LNCaP clone FGC (cell line): ENCODE data around the gene WDR37.
"Not testable (repeated sequence)": the region's sequence is repeated elsewhere in the genome, so short reads cannot be mapped to it uniquely, and the experiment has no call there.

Source experiments
- DNase-seq: peaks from one replicate; pipeline ENCODE4 v3.0.0-alpha.2; 2011; ENCODE audit warnings: low read depth
- H3K4me3 ChIP-seq: 2 replicates; pipeline ENCODE4 v1.5.1; 2011; ENCODE audit warnings: mild to moderate bottlenecking, low read depth, low read length, control low read depth
- TF ChIP-seq, protein P1 (sequence below): IDR thresholded peaks from 2 replicates; pipeline ENCODE4 v1.5.1; 2012; ENCODE audit warnings: mild to moderate bottlenecking; ENCODE audit not compliant: control insufficient read depth, insufficient read depth; ENCODE audit errors: extremely low read depth

WDR37 gene

GRCh38 chr10:1026578-1026977 lies 29.6 kb upstream of the WDR37 start:
- no peak overlapping the region for H3K4me3 ChIP-seq
- TF ChIP-seq, protein P1, sequence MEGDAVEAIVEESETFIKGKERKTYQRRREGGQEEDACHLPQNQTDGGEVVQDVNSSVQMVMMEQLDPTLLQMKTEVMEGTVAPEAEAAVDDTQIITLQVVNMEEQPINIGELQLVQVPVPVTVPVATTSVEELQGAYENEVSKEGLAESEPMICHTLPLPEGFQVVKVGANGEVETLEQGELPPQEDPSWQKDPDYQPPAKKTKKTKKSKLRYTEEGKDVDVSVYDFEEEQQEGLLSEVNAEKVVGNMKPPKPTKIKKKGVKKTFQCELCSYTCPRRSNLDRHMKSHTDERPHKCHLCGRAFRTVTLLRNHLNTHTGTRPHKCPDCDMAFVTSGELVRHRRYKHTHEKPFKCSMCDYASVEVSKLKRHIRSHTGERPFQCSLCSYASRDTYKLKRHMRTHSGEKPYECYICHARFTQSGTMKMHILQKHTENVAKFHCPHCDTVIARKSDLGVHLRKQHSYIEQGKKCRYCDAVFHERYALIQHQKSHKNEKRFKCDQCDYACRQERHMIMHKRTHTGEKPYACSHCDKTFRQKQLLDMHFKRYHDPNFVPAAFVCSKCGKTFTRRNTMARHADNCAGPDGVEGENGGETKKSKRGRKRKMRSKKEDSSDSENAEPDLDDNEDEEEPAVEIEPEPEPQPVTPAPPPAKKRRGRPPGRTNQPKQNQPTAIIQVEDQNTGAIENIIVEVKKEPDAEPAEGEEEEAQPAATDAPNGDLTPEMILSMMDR, result no peak
- DNase-seq, result no peak

DNA sequence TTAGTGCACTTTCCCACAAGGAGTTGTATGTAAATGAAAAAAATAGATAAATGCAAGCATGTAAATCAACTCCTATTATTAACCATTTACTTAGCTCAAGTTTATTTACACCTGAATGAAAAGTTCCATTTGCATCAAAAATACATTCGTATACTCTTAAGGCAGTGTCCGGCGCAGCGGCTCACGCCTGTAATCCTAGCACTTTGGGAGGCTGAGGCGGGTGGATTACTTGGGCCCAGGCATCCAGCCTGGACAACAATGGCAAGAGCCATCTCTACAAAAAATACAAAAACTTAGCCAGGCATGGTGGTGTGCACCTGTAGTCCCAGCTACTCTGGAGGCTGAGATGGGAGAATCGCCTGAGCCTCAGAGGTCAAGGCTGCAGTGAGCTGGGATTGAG lies 26.3 kb upstream of the WDR37 start:
- no peak overlapping the region for H3K4me3 ChIP-seq
- no peak for DNase-seq
- TF ChIP-seq, protein P1, result no peak

GRCh38 chr10:1033601-1034000 lies 22.6 kb upstream of the WDR37 start:
- TF ChIP-seq, protein P1, result no peak
- DNase-seq, result no peak
- no peak overlapping the region for H3K4me3 ChIP-seq

DNA sequence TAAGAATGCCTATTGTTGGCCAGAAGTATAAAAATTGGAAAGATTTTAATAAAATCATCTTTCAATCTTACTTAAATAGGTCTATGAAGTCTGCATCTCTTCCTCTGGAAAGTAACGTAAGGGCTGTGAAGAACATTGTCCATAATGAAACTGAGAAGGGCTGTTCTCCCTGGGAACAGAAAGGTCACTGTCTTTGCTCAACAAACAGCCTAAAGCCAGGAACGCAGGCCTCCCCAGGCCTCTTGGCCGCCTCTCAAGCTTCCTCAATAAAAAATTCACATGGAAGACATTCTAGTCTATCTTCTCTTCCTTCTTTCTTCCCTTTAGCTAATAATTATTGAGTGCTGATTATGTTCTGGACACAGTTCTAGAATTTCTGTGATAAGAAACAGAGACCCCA lies 21.4 kb upstream of the WDR37 start:
- TF ChIP-seq, protein P1, result no peak
- DNase-seq, result peak; percentile 72
- H3K4me3 ChIP-seq, result no peak overlapping the region

DNA sequence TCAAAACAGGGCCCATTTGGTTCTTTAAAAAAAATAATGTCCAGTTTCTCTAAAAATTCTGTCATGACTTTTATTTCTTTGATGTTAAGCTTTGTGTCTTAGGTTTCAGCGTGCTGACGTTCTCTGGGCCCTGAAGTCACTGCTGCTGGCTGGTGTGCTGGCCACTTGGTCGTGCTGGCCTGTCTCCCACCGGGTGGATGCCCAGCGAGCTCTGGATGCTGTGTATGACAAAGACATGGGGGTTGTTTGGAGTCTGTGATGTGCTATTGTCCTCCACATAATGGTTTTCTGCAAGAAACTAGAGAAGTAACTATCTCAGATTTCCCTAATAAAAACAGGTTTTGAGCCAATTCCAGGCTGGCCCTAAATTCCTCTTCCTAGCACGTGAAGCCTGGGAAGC lies 21.0 kb upstream of the WDR37 start:
- no peak for DNase-seq
- H3K4me3 ChIP-seq, result no peak overlapping the region
- TF ChIP-seq, protein P1, result no peak

GRCh38 chr10:1036341-1036791 lies 19.8 kb upstream of the WDR37 start:
- no peak for DNase-seq
- TF ChIP-seq, protein P1, result no peak
- no peak overlapping the region for H3K4me3 ChIP-seq

DNA sequence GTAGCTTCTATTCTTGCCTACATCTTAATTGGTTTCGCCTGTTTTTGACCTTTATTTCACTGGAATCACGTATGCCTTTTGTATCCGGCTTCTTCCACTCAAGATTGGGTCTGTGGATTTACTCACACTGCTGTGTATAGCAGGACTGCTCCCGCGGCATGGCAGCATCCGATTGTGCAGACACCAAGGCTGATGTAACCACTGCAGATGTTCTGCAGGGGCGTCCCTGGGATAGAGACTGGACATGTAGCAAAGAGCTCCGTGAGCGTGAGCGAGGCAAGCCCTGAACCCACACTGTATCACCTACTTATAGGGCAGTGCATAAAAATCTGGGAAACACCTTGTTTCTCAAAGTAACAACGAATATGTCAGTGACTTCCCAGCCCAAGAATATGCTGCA lies 19.1 kb upstream of the WDR37 start:
- TF ChIP-seq, protein P1, result no peak
- DNase-seq, result no peak

DNA sequence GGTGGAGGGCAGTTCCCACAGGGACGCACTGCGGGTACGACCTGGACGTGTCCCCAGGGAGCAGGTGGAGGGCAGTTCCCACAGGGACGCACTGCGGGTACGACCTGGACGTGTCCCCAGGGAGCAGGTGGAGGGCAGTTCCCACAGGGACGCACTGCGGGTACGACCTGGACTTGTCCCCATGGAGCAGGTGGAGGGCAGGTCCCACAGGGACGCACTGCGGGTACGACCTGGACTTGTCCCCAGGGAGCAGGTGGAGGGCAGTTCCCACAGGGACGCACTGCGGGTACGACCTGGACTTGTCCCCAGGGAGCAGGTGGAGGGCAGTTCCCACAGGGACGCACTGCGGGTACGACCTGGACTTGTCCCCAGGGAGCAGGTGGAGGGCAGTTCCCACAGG lies 17.4 kb upstream of the WDR37 start:
- not testable (repeated sequence) for DNase-seq

More for the DNA sequence above, 19.1 kb upstream of the WDR37 start:
- H3K4me3 ChIP-seq, result no peak overlapping the region

More for the DNA sequence above, 17.4 kb upstream of the WDR37 start:
- H3K4me3 ChIP-seq, result not testable (repeated sequence)
